Esophagus muscularis mucosa (tissue), 4 donors: ENCODE data around the gene DMAP1.

Source experiments
- CTCF ChIP-seq, 3 experiments: fragments of 200-600 bp in 2 of 3; fragments of 450-650 bp in 1 of 3; sonication (generic) in 2 of 3; IDR thresholded peaks; one replicate each; pipeline ENCODE4 v1.5.1; 2017 to 2019; ENCODE audit warnings: antibody characterized with exemption in 3 of 3, mild to moderate bottlenecking in 2 of 3, moderate library complexity in 1 of 3
- EP300 ChIP-seq: sonication (generic); formaldehyde crosslinking; IDR thresholded peaks from one replicate; pipeline ENCODE4 v1.6.1; 2017; ENCODE audit warnings: antibody characterized with exemption
- POLR2AphosphoS5 ChIP-seq, 2 donors: sonication (generic); formaldehyde crosslinking; IDR thresholded peaks; one replicate each; pipeline ENCODE4 v1.6.1; 2017; ENCODE audit warnings: antibody characterized with exemption in 2 of 2

GRCh38 chr1:44218503-44219300 lies 5.4 kb downstream of the DMAP1 start:
- TF ChIP-seq POLR2AphosphoS5 (IDR thresholded peaks at IDR 0.05) (no peak), EP300 (no peak), CTCF (IDR thresholded peaks at IDR 0.05) (no peak)
